CMK (cell line): ENCODE measurements around the gene COLEC11.

Experiments used
- DNase-seq: peaks from one replicate; pipeline ENCODE4 v3.0.0-alpha.2; 2010; ENCODE audit warnings: low read depth

Gene COLEC11

DNA sequence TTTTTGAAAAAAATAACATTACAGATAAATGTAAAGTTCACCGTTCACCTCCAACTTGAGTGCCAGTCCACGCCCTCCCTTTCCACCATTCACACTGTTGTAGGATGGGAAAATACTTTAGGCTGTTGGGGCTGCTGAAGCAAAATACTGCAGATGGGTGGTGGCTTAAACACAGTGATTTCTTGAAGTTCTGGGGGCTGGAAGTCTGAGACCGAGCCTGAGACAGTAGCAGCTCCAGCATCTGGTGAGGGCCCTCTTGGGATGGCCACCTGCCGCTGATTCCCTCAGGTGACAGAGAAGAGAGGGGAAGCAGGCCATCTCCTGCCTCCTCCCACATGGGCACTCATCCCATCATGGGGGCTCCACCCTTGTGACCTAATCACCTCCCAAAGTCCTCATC is 80.8 kb downstream of the COLEC11 start:
- no peak for DNase-seq

DNA sequence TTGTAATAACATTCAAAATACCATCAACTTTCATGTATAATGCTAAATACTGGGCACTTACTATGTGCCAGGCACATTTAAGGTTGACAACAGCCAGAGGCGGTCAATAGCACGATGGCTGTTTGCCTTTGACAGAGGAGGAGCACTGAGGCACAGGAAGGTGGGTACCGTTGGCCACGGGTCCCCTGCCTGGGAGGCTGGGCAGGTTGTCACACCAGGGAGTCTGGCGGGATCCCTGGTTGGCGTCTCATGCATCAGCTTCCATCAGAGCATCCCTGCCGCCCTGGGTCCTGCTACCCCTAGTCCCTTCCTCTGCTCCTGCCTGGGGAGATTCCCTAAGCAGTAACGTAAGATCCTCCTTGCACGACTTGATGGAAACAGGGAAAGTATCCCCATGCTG is 82.5 kb downstream of the COLEC11 start:
- DNase-seq: no peak

DNA sequence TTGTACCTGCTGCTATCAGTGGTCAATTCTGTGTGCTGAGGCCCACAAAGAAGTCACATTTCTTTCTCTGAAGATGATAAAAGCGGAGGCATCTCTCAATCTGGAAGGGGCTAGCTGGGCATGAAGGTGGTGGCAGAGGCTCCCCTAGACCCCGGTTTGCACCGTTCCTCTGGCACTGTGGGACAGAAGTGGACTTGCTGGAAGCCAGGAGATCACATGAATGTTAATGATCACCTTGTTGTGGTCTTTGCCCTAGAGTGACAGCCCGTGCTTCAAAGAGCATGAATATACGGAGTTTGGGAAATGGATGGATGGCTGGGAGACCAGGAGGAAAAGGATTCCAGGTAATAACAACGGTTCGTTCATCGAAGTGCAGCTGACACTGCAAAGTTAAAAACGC is 83.3 kb downstream of the COLEC11 start:
- no peak for DNase-seq

DNA sequence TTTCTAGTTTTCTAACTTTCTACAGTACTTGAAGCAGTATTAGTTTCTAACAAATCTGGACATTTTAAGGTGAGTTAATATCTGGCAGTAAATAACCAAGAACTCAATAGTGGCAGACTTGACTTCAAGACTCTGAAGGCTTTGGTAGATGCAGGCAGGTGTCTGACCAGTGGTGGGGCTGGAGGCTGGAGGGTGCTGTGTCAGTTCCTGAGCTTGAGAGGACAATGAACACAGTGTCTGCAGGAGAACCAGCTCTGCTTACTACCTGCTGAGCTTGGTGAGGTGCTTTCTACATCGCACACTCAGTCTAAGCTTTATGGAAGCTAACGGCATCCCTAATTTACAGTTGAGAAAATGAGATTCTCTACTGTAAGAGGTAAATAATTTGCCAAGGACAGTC is 84.3 kb downstream of the COLEC11 start:
- DNase-seq: no peak

DNA sequence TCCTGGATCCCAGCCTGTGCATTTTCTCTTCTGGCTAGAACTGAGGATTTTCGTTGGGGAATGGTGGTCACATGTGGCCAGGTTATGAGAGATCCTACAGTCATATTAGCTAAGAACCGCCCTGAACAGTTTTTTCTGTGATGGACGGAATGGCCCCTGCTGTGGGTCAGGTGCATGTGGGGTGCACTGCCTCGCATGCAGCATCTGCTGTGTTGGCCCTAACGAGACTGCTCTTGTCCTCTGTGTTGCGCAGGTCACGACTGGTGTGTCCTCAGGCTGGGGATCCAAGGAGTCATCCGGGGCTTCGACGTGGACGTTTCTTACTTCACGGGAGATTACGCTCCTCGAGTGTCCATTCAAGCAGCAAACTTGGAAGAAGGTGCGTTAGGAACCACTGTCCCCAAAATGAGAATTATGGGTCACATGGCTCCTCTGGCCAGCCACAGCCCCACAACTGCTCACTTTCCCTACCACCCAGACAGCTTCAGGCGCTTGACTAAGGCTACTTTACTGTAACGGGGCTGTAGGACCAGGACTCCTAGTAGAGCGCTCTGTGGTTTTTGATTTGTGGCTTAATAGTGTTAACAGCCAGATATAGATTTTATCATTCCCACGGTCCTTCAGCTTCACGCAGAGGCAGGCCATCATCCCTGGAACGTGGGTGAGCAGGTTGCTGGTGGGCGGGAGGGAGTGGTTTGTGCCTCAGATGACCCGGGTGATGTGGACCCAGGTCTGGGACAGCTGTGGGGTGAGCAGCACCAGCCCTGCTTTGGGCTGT is 84.9 kb downstream of the COLEC11 start:
- no peak for DNase-seq

DNA sequence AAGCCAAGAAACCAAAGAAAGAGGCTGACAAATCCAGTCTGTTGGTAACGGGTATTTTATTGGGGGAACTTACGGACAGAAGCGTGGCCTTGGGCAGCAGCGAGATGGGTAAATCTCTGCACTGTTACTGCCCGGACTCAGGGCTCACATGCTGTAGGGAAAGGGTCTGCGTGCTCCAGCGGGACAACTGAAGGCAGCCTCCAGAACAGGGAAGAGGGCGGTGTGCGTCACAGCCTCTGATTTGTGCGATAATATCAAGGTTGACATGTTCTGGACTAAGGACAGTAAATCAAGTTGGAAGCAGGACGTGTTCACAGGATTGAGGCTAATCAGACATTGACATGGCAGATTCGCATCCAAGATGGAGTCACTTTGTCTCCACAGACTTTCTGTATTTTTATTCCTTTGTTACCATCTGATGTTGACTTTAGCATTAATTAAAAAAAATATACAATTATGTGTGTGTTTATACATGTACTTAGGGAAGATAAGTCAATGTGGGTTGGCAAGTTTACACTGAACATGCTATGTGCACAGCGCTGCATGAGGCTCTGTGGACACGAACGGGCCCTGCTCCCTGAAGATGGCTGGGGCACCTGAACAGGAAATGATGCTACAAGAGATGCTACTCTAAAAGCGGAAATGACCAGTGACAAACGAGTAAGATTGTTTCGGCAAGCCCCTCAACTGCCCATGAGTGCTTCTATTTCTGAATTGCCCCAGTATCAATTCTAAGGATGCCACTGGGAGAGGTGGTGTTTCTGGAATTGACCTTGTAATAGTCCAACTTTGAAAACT is 85.8 kb downstream of the COLEC11 start:
- no peak for DNase-seq

DNA sequence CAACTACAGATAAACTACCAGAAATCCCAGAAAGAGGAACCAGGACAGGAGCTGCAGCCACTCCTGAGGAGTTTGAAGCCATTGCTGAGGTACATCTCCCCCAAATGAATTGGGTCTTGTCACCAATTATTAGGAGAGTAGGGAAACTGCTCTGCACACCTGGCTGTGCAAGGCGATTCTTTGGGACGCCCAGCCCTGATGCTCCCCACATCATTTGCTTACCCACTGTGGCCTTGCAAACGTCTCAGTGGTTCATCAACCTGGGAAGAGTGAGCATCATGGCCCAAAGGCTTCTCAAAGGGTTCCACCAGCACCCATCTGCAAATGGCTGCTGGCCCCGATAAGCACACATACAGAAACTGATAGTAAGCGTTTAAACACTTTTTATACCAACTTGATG is 86.7 kb downstream of the COLEC11 start:
- DNase-seq: no peak

DNA sequence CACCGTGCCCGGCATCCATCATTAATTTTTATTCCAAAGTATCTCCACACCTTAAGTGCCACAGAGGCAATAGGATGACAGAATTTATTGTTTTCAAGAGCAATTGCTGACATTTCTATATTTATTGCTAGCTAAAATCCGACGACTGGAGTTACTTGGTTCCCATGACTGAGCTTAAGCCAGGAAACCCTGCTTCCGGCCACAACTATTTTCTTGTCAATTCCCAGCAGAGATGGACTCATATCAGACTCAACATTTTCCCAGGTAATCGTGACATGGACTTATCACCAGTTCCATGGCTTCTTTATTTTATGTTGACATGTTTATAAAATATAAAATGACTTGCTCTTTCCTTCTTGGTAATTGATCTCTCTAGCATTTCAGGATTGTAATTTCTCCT is 87.9 kb downstream of the COLEC11 start:
- DNase-seq: no peak

DNA sequence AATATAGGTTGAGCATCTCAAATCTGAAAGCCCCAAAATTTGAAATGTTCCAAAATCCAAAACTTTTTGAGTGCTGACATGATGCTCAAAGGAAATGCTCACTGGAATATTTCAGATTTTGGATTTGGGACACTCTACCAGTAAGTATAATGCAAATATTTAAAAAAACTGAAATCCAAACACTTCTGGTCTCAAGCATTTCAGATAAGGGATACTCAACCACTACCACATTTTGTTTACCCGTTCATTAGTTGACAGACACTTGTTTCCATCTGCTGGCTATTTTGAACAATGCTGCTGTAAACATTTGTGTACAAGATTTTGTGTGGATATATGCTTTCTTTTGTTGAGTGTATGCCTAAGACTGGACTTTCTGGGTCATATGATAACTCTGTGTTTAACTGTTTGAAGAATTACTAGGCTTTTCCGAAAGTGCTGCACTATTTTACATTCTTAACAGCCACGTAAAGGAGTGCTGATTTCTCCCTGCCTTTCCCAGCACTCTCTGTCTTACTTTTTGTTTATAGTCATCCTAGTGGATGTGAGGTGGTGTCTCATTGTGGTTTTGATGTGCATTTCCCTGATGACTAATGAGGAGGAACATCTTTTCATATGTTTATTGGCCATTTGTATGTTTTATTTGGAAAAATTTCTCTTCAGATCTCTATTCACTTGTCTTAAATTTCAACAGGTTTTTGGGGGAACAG is 89.0 kb downstream of the COLEC11 start:
- DNase-seq: no peak

DNA sequence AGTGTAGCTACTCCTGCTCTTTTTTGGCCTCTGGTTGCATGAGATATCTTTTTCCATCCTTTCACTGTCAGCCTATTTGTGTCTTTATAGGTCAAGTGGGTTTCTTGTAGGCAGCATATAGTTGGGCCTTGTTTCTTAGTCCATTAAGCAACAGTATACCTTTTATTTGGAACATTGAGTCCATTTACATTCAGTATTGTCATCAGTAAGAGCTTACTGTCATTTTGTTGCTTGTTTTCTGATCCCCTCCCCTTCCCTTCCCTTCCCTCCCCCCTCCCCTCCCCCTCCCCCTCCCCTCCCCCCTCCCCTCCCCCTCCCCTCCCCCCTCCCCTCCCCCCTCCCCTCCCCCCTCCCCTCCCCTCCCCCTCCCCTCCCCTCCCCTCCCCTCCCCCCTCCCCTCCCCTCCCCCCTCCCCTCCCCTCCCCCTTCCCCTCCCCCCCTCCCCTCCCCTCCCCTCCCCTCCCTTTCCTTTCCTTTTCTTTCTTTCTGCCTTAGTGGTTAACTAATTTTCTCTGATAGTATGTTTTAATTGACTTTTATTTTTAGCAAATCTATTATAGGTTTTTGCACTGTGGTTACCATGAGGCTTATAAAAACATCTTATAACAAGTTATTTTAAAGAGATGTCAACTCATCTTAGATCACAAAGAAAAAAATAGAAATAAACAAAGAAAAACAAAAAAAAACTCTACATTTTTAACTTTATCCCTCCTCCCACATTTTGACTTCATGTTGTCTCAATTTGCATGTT is 95.3 kb downstream of the COLEC11 start:
- DNase-seq: no peak

DNA sequence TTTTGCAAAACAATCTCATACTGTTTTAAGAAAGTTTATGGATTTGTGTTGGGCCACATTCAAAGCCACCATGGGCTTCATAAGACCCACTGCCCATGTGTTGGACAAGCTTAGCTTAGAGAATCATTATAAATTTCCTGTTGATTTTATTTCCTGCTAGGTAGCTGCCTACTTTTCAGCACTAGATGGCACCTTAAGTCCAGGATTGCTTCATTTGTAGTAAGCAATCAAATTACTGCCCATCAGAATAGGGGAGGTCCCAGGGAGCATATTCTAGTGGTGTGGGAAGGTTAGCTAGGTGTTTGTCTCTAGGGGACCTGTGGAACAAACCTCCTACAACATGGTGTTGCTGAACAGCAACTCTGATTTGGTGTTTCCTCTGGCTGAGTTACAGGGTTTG is 97.5 kb downstream of the COLEC11 start:
- DNase-seq: no peak
